ENCODE measurements around the gene HACE1.
A peak's percentile ranks its signal among the peaks of the same experiment; 100 is the strongest.

HACE1 gene

GRCh38 chr6:104887350-104887749 is 27.6 kb upstream of the HACE1 start:
- TF ChIP-seq, protein P1, sequence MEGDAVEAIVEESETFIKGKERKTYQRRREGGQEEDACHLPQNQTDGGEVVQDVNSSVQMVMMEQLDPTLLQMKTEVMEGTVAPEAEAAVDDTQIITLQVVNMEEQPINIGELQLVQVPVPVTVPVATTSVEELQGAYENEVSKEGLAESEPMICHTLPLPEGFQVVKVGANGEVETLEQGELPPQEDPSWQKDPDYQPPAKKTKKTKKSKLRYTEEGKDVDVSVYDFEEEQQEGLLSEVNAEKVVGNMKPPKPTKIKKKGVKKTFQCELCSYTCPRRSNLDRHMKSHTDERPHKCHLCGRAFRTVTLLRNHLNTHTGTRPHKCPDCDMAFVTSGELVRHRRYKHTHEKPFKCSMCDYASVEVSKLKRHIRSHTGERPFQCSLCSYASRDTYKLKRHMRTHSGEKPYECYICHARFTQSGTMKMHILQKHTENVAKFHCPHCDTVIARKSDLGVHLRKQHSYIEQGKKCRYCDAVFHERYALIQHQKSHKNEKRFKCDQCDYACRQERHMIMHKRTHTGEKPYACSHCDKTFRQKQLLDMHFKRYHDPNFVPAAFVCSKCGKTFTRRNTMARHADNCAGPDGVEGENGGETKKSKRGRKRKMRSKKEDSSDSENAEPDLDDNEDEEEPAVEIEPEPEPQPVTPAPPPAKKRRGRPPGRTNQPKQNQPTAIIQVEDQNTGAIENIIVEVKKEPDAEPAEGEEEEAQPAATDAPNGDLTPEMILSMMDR (IDR thresholded peaks at IDR 0.05): no peak
- H3K36me3 Mint-ChIP-seq (ENCODE audit: low read depth): no peaks in the 10 kb centered on the region
- no peak overlapping the region for H3K4me3 Mint-ChIP-seq
- peaks cover 12% of the 10 kb centered on the region for H3K27me3 Mint-ChIP-seq (ENCODE audit: low read depth, poor library complexity)
- no peak overlapping the region for H3K27ac Mint-ChIP-seq
- H3K9me3 Mint-ChIP-seq: peaks cover 19% of the 10 kb centered on the region
- peak; percentile 55 for DNase-seq
- H3K4me1 Mint-ChIP-seq: no peaks in the 10 kb centered on the region

DNA sequence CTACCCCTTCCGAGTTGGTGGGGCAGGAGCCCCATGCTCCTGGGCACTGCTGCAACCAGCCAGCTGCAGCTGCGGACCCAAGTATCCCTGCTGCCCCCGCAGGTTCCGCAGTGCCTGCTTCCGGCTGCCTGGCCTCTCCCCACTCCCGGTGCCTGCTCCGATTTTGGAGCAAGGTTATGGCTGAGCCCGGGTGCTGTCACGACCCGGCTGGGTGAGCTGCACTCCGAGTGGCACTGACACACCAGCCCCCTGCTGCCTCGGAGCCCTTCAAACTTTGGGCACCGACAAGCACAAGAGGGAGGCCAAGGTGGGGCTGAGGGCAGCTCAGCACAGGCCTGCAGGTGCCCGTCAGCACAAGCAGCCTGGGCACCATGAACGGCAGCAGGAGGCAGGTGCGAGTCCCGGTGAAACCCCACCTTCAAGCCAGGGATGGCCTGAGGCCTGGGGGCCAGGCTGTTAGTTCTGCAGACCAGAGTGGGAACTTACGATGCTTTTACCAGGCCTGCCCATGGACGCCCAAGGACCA is 25.9 kb upstream of the HACE1 start:
- Mint-ChIP-seq H3K4me3 (no peak overlapping the region), H3K27me3 (ENCODE audit: low read depth, poor library complexity) (peaks cover 14% of the 10 kb centered on the region), H3K4me1 (no peaks in the 10 kb centered on the region), H3K9me3 (peaks cover 19% of the 10 kb centered on the region), H3K27ac (no peak overlapping the region), H3K36me3 (ENCODE audit: low read depth) (no peaks in the 10 kb centered on the region)
- TF ChIP-seq, protein P1 (IDR thresholded peaks at IDR 0.05): no peak
- no peak for DNase-seq

- no peak overlapping the region for H3K27ac Mint-ChIP-seq
- TF ChIP-seq, protein P1 (IDR thresholded peaks at IDR 0.05): no peak
- no peaks in the 10 kb centered on the region for H3K36me3 Mint-ChIP-seq (ENCODE audit: low read depth)
- DNase-seq: no peak
- peaks cover 19% of the 10 kb centered on the region for H3K9me3 Mint-ChIP-seq
- no peaks in the 10 kb centered on the region for H3K4me1 Mint-ChIP-seq
- no peak overlapping the region for H3K4me3 Mint-ChIP-seq
- H3K27me3 Mint-ChIP-seq (ENCODE audit: low read depth, poor library complexity): peaks cover 17% of the 10 kb centered on the region
Measured at GRCh38 chr6:104884867-104885517, 25.3 kb upstream of the HACE1 start.

GRCh38 chr6:104881964-104882668 is 22.4 kb upstream of the HACE1 start:
- Mint-ChIP-seq H3K9me3 (peaks cover under 1% of the 10 kb centered on the region), H3K4me3 (no peak overlapping the region), H3K27ac (no peak overlapping the region), H3K36me3 (ENCODE audit: low read depth) (no peaks in the 10 kb centered on the region), H3K27me3 (ENCODE audit: low read depth, poor library complexity) (peaks cover 18% of the 10 kb centered on the region), H3K4me1 (no peaks in the 10 kb centered on the region)
- no peak for DNase-seq
- TF ChIP-seq, protein P1 (IDR thresholded peaks at IDR 0.05): no peak

- Mint-ChIP-seq H3K27me3 (ENCODE audit: low read depth, poor library complexity) (peaks cover 9% of the 10 kb centered on the region), H3K36me3 (ENCODE audit: low read depth) (no peaks in the 10 kb centered on the region), H3K4me3 (no peak overlapping the region), H3K4me1 (peaks cover 11% of the 10 kb centered on the region), H3K27ac (no peak overlapping the region), H3K9me3 (no peaks in the 10 kb centered on the region)
- TF ChIP-seq, protein P1 (IDR thresholded peaks at IDR 0.05): no peak
- DNase-seq: no peak
Measured at GRCh38 chr6:104862456-104862855, 2.7 kb upstream of the HACE1 start.
